Neural cell (in vitro differentiated cells): Measurements from ENCODE around the gene FCHSD2.

Experiments
- REST ChIP-seq: IDR thresholded peaks from 2 replicates; pipeline ENCODE4 v1.6.1; 2012; ENCODE audit warnings: borderline replicate concordance
- TF ChIP-seq, protein P1 (sequence below): fragments of 450-650 bp; IDR thresholded peaks from 2 replicates; pipeline ENCODE4 v1.5.1; 2014; ENCODE audit warnings: antibody characterized with exemption, mild to moderate bottlenecking, moderate library complexity; ENCODE audit not compliant: poor library complexity, severe bottlenecking

DNA sequence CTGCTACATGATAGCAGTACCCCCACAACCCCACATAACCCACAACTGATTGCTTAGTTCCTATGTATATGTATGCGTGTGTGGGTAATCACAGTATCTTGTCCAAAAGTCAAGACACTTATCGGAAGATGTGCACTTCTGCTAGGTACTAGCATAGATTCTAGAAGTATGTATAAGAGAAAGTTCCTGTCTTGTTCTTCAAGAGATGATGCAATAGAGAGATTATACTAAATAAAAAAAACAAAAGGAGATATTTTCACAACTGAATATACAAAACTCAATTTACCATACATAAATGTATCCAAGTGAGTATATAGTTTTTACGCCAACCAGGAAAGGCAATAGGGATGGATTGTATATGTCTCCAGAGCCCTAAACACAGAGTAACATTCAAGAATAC, 112.0 kb downstream of the FCHSD2 start:
- TF ChIP-seq, protein P1, sequence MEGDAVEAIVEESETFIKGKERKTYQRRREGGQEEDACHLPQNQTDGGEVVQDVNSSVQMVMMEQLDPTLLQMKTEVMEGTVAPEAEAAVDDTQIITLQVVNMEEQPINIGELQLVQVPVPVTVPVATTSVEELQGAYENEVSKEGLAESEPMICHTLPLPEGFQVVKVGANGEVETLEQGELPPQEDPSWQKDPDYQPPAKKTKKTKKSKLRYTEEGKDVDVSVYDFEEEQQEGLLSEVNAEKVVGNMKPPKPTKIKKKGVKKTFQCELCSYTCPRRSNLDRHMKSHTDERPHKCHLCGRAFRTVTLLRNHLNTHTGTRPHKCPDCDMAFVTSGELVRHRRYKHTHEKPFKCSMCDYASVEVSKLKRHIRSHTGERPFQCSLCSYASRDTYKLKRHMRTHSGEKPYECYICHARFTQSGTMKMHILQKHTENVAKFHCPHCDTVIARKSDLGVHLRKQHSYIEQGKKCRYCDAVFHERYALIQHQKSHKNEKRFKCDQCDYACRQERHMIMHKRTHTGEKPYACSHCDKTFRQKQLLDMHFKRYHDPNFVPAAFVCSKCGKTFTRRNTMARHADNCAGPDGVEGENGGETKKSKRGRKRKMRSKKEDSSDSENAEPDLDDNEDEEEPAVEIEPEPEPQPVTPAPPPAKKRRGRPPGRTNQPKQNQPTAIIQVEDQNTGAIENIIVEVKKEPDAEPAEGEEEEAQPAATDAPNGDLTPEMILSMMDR = no peak
- TF ChIP-seq REST = no peak
